ENCODE data around the gene PSMC2.

Gene PSMC2

DNA sequence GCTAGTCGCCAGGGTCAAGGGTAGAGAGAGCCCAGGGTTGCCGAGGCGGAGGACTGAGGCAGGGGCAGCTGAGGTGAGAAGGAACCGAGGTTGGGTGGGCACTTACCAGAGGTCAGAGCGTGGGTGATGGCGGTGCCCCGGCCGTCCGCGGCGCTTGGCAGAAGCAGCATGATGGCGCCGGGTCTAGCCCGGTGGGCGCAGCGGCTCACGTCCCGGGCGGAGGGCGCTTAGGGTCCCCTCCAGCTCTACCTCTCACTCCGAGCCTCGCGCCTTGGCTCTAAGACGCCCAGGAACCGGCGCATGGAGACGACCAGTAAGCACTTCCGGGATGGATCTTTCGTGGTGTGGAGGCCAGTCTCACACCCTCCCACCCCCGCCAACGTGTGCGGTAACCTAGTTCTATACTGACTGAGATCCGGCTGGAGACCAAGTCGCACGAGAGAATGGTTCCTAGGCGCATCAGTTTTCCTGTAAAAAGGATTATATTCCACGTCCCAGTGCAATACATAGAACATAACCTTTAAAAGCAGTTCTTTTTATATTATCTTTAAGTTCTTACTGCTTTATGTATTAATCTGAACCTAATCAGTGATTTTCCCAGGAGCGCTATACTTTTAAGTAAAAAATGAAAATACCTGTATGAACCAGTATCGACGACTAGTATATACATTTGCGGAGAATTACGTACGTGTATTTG is 2.8 kb upstream of the PSMC2 start, which contains the start of gene DNAJC2:
Gene DNAJC2 (minus strand): TSS at position 315 of the 697 bp plus-strand sequence. CDS start 145 bp downstream, at position 170.
- DNase-seq (ENCODE audit: low spot score), result peak; percentile 87
- TF ChIP-seq, protein P1, sequence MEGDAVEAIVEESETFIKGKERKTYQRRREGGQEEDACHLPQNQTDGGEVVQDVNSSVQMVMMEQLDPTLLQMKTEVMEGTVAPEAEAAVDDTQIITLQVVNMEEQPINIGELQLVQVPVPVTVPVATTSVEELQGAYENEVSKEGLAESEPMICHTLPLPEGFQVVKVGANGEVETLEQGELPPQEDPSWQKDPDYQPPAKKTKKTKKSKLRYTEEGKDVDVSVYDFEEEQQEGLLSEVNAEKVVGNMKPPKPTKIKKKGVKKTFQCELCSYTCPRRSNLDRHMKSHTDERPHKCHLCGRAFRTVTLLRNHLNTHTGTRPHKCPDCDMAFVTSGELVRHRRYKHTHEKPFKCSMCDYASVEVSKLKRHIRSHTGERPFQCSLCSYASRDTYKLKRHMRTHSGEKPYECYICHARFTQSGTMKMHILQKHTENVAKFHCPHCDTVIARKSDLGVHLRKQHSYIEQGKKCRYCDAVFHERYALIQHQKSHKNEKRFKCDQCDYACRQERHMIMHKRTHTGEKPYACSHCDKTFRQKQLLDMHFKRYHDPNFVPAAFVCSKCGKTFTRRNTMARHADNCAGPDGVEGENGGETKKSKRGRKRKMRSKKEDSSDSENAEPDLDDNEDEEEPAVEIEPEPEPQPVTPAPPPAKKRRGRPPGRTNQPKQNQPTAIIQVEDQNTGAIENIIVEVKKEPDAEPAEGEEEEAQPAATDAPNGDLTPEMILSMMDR (IDR thresholded peaks at IDR 0.05; ENCODE audit: extremely low read depth, missing control alignments), result no peak

DNA sequence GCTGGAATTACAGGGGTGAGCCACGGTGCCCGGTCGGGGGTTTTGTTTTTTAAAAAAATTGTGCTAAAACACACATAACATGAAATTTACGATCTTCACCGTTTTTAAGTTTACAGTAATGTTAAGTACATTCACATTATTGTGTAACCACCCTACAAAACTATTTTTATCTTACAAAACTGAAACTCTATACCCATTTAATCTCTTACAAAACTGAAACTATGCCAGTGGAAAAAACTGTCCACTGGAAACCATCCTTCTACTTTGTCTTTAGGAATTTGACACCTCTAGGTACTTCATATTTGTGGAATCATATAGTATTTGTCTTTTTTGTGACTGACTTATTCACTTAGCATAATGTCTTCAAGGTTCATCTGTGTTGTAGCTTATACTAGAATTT is 1.0 kb upstream of the PSMC2 start:
- no peak for DNase-seq (ENCODE audit: low spot score)
- TF ChIP-seq, protein P1 (IDR thresholded peaks at IDR 0.05; ENCODE audit: extremely low read depth, missing control alignments), result no peak

DNA sequence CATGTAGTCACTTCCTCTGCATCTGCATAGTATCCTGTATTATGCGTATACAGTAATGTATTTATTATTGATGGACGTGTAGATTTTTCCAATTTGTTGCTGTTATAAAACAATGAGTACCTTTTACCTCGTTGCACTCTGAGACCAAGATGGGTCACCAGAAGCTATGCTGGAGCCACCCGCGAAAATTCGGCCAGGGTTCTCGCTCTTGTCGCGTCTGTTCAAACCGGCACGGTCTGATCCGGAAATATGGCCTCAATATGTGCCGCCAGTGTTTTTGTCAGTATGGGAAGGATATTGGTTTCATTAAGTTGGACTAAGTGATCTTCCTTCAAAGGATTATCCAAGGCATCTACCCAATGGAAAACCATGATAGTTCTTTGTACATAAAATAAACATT is 1.0 kb downstream of the PSMC2 start:
- no peak for DNase-seq (ENCODE audit: low spot score)
- TF ChIP-seq, protein P1 (IDR thresholded peaks at IDR 0.05; ENCODE audit: extremely low read depth, missing control alignments), result no peak

DNA sequence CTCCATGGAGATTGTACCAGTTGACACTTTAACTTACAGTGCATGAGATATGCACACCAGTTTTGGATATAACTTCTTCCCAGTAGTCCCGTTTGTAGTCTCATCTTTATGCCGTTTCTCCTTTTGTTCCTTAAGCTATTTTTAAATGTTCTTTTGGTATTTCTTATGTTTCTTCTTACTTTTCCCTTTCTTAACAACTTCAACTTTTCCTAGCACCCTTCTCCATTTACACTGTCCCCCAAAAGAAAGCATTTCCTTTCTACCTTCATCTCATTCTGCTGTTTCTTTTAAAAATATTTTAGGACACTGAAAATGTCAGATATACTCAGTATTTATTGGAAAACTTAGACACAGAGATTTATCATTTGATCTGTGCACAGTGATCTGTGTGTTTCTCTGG is 1.5 kb downstream of the PSMC2 start:
- DNase-seq (ENCODE audit: low spot score), result no peak

DNA sequence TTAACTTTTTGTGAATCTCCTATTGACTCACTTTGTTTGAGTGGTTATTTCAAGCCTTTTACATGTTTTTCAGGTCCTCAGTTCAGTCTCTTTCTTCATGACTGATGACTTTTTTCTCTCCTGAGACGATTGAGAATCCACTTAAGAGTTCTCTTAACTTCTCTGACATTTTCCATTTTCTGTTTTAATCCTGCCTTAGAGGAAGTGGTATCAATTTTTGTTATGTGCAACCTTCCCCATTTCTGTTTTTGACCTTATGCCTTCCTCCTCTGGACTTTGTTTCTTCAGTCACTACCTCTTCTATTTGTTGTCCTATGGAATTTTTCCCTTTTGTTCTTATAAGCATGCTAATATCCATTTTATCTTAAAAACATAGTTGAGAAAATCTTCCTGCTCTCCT is 2.4 kb downstream of the PSMC2 start:
- TF ChIP-seq, protein P1 (IDR thresholded peaks at IDR 0.05; ENCODE audit: extremely low read depth, missing control alignments), result no peak
- no peak for DNase-seq (ENCODE audit: low spot score)

More for the DNA sequence above, 1.5 kb downstream of the PSMC2 start:
- TF ChIP-seq, protein P1 (IDR thresholded peaks at IDR 0.05; ENCODE audit: extremely low read depth, missing control alignments), result no peak

DNA sequence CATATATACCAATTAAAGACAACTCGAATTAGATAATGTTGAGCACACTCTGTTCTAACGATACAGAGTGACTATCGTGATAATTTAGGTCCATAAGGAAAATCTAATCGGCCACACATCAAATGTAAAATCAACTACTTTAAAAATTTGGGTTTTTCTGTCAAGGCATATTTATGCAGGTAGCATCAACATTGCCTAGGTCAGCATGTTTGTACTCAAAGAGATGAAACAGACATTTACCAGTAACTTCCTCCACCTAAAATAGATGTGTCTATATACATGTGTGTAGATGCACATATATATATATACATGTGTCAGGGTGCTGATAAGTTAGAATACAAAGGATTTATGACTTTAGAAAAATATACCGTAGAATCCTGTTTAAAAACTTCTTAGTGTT is 22.0 kb downstream of the PSMC2 start:
- TF ChIP-seq, protein P1 (IDR thresholded peaks at IDR 0.05; ENCODE audit: extremely low read depth, missing control alignments), result no peak
- DNase-seq (ENCODE audit: low spot score), result no peak

DNA sequence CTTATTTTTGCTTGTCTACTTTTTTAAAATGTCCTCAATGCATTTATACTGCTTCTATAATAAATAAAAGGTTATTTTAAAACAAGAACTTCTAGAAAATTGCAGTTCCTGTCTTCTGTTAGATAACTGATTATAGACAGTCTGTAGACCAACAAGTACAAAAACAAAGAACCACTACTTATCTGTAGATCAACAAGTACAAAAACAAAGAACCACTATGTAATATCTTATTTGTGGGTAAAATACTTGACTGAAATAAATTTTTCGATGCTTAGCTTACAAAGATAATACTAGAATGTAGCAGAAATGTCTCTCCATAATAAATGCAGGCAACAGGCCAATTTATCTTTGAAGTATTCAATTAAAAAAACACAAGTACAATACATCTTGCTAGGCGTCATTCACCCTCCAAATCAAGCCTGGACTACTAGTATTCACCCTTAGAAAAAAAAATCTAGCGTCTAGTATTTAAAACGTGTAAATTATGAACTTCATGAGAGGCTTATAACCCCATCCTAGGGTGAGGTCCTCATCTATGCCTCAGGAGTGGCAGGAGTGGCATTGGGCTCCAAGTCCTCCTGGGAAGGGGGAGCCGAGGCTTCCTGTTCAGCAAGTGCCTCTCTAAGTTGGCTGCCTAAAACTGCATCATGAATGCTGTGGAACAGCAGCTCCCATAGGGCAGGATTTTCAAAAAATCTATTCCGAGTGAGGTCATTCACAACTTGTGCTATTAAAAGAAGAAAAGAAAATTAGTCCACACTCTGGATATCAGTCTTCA is 26.6 kb downstream of the PSMC2 start:
- TF ChIP-seq, protein P1 (IDR thresholded peaks at IDR 0.05; ENCODE audit: extremely low read depth, missing control alignments), result no peak
- no peak for DNase-seq (ENCODE audit: low spot score)

All from GM20000 (cell line).